ENCODE measurements around the gene FGG. TPM values are rescaled to one million over a fixed set of nuclear protein-coding genes. Genes with fewer than 3 reads are reported as not detected.

The FGG gene
- total and polyA plus RNA-seq, 2 of the 8 experiments (the other 6 are each of a cell fraction or from before 2014, with no cell fraction given), result not detected

DNA sequence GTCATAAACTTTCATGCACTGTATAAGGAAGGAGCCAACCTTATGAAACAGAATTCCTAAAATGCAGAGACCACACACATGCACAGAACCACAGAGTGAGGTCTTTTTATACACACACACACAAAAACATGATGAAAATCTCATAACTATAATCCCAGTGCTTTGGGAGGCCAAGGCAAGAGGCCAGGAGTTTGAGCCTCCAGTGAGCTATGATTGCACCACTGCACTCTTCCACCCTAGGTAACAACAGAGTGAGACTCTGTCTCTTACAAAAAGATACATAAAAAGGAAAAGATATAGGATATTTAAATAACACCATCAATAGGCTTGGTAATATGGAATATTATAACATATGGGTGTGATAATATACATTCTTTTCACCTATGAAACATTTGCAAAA is 32.5 kb downstream of the FGG start (continued):
- no peak for TF ChIP-seq EZH2 (IDR thresholded peaks at IDR 0.05; ENCODE audit: low read depth, low read length, severe bottlenecking)

Measured in H1 (cell line).